Measurements from ENCODE around the gene REEP1. TPM values are rescaled to one million over a fixed set of nuclear protein-coding genes. Genes with fewer than 3 reads are reported as not detected.
A peak's percentile ranks its signal among the peaks of the same experiment; 100 is the strongest.

The REEP1 gene
- total and polyA plus RNA-seq, 9 of the 15 experiments (the other 6 are each of a cell fraction or from before 2014, with no cell fraction given) = 0.11 to 0.67 (median 0.13) TPM

DNA sequence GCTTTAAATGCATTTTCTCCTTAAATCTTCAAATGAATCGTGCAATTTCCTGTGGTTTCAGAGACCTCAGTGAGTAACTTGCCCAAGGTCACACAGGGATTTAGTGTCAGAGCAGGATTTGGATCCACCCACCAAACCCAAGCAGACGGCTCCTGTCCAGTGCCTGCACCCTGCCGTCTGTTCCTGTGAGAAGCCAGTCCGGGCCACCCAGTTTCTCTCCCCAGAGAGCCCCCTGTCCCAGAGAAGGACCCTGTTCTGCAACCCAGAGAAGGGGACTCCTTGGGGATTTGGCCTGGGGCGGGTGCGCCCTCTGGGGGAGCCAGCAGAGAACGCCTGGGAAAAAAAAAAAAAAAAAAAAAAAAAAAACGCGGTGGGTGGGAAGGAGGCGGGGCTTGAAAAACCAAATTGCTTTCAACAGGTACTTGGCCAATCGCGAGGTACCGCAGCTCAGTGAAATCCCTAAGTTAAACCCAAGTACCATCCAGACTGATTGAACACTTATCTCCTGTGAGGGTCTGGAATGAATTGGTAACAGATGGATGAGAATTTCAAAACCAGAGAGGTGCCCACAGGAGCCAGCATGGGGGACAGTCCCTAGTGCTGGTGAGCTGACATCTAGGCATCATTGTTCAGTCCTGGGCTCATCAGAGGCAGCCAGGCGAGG, 30.9 kb upstream of the REEP1 start (continued):
- TF ChIP-seq ZNF318 (IDR thresholded peaks at IDR 0.05; ENCODE audit: borderline replicate concordance in 1 of 2, low read depth in 1 of 2) (no peak), SRSF9 (IDR thresholded peaks at IDR 0.05; ENCODE audit: borderline replicate concordance, low read depth, low read length) (no peak), SRSF1 (IDR thresholded peaks at IDR 0.05; ENCODE audit: low read depth, low read length) (no peak), REST (IDR thresholded peaks at IDR 0.05; ENCODE audit: borderline replicate concordance) (peak; percentile 16; the same call in 1 of the 2 replicates), REST (CRISPR knock-in tag; IDR thresholded peaks at IDR 0.05; ENCODE audit: low read depth) (no peak), ZNF282 (CRISPR knock-in tag; IDR thresholded peaks at IDR 0.05) (no peak), ZNF583 (CRISPR knock-in tag; IDR thresholded peaks at IDR 0.05) (no peak)
- TF ChIP-seq, protein P1, sequence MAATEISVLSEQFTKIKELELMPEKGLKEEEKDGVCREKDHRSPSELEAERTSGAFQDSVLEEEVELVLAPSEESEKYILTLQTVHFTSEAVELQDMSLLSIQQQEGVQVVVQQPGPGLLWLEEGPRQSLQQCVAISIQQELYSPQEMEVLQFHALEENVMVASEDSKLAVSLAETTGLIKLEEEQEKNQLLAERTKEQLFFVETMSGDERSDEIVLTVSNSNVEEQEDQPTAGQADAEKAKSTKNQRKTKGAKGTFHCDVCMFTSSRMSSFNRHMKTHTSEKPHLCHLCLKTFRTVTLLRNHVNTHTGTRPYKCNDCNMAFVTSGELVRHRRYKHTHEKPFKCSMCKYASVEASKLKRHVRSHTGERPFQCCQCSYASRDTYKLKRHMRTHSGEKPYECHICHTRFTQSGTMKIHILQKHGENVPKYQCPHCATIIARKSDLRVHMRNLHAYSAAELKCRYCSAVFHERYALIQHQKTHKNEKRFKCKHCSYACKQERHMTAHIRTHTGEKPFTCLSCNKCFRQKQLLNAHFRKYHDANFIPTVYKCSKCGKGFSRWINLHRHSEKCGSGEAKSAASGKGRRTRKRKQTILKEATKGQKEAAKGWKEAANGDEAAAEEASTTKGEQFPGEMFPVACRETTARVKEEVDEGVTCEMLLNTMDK (IDR thresholded peaks at IDR 0.05; ENCODE audit: borderline replicate concordance, insufficient read depth, low read depth, low read length, poor library complexity, severe bottlenecking) = peak; percentile 51
